Spleen (tissue), 11 donors: Measurements from ENCODE around the gene ATAD3B. TPM values are rescaled to one million over a fixed set of nuclear protein-coding genes. Genes with fewer than 3 reads are reported as not detected.
A peak's percentile ranks its signal among the peaks of the same experiment; 100 is the strongest.
"Not testable (repeated sequence)": the region's sequence is repeated elsewhere in the genome, so short reads cannot be mapped to it uniquely, and the experiment has no call there.

Experiments used
- DNase-seq: peaks from one replicate; pipeline ENCODE4 v3.0.0-alpha.2; 2020
- H3K27ac ChIP-seq, 8 donors: fragments of 200-600 bp; sonication (generic) in 7 of 8; 1 replicate in 4 of 8; 2 replicates in 4 of 8; pipeline versions ENCODE4 v1.5.0 to v1.8.0; 2016 to 2021; ENCODE audit warnings: inconsistent platforms in 4 of 8, mild to moderate bottlenecking in 4 of 8, moderate library complexity in 1 of 8
- H3K27me3 ChIP-seq, 7 donors: fragments of 200-600 bp; sonication (generic) in 6 of 7; replicated peaks in 1 of 7; 1 replicate in 4 of 7; 2 replicates in 3 of 7; pipeline versions ENCODE4 v1.5.0 to v1.8.0; 2016 to 2021; ENCODE audit warnings: inconsistent platforms in 3 of 7, mild to moderate bottlenecking in 1 of 7
- H3K36me3 ChIP-seq, 6 donors: fragments of 200-600 bp; sonication (generic) in 5 of 6; 1 replicate in 4 of 6; 2 replicates in 2 of 6; pipeline versions ENCODE4 v1.5.0 to v1.8.0; 2016 to 2021; ENCODE audit warnings: inconsistent platforms in 2 of 6
- H3K4me1 ChIP-seq, 6 donors: fragments of 200-600 bp; sonication (generic) in 5 of 6; 1 replicate in 3 of 6; 2 replicates in 3 of 6; pipeline versions ENCODE4 v1.5.0 to v1.8.0; 2016 to 2021; ENCODE audit warnings: inconsistent platforms in 3 of 6
- H3K4me3 ChIP-seq, 8 donors: fragments of 200-600 bp; sonication (generic) in 7 of 8; 1 replicate in 4 of 8; 2 replicates in 4 of 8; pipeline versions ENCODE4 v1.5.0 to v1.8.0; 2016 to 2021; ENCODE audit warnings: inconsistent platforms in 4 of 8, mild to moderate bottlenecking in 4 of 8, moderate library complexity in 2 of 8
- H3K9me3 ChIP-seq, 8 donors: fragments of 200-600 bp; sonication (generic) in 7 of 8; 1 replicate in 4 of 8; 2 replicates in 4 of 8; pipeline versions ENCODE4 v1.5.0 to v1.8.0; 2016 to 2021; ENCODE audit warnings: inconsistent platforms in 4 of 8
- CTCF ChIP-seq, 11 experiments: fragments of 200-600 bp in 7 of 11; fragments of 450-650 bp in 4 of 11; sonication (generic) in 4 of 11; IDR thresholded peaks in 8 of 11; conservative IDR thresholded peaks in 3 of 11; 1 replicate in 7 of 11; 2 replicates in 4 of 11; pipeline versions ENCODE4 v1.4.0 to v1.8.0; 2016 to 2021; ENCODE audit warnings: antibody characterized with exemption in 11 of 11, inconsistent platforms in 4 of 11, mild to moderate bottlenecking in 1 of 11
- POLR2A ChIP-seq, 3 donors: fragments of 450-650 bp; IDR thresholded peaks; one replicate each; pipeline ENCODE4 v1.5.1; 2017; ENCODE audit warnings: antibody characterized with exemption in 3 of 3, mild to moderate bottlenecking in 1 of 3
- POLR2AphosphoS5 ChIP-seq, 3 donors: sonication (generic); formaldehyde crosslinking; IDR thresholded peaks; one replicate each; pipeline ENCODE4 v1.5.1; 2017; ENCODE audit warnings: antibody characterized with exemption in 3 of 3
- WGBS, 5 donors: extraction: QIAGEN DNeasy Blood & Tissue Kit in 3 of 5; methylation state at CpG; one replicate each; pipeline versions ENCODE4 v1.1.5 to v1.1.7; 2013 to 2018; 5-methylcytosine and 5-hydroxymethylcytosine counted together
- intact Hi-C: fragments of 100-400 bp; cut with DNase I; formaldehyde crosslinking; loops from one replicate; pipeline ENCODE4 v1.15.0; 2023; ENCODE audit warnings: low total_unique reads
- polyA plus RNA-seq, 3 donors: library from polyadenylated mRNA; stranded (reverse); fragments of 200-250 nt; gene quantifications; one replicate each; pipeline ENCODE4 v1.2.1, GENCODE V29; 2013
- total RNA-seq, 7 donors: library from RNA; depleted of rRNA in 3 of 7; stranded (reverse); fragments of >200 nt in 3 of 7; fragmentation: NEBNext Ultra II Directional in 4 of 7; extraction: Animal tissue kit (Norgen Biotek cat#: 25700) in 4 of 7; gene quantifications; one replicate each; pipeline versions ENCODE4 v1.1.0 to v1.2.1, GENCODE V29; 2016 to 2021
- donor health status: healthy with polysubstance abuse.
- donor health status: DM: no; HTN: no; CAD: no; lungs with moderate emphysema.
- donor health status: DM: no; HTN: no; CAD: no.
- donor health status: Bipolar disorder and iron deficiency.
- donor health status: healthy.
- donor health status: DM: no; HTN: no; CAD: no.
- donor health status: DM: yes; HTN: yes; CAD: no.

The ATAD3B gene
- total and polyA plus RNA-seq, 10 donors: 11.5 to 62.3 (median 26.3) TPM

- Histone ChIP-seq H3K27ac (peak overlapping the region in 4 of 8 donors; percentile 18 to 71 (median 46)), H3K27me3 (peaks cover 0 to 36% (median 0%) of the 10 kb centered on the region in 7 donors), H3K9me3 (no peaks in the 10 kb centered on the region), H3K4me1 (peaks cover 0 to 11% (median 3%) of the 10 kb centered on the region in 6 donors), H3K4me3 (peak overlapping the region in 2 of 8 donors; percentile 5 to 53), H3K36me3 (no peaks in the 10 kb centered on the region)
- TF ChIP-seq CTCF (IDR thresholded peaks at IDR 0.05 in 8 of 11, conservative IDR thresholded peaks at IDR 0.05 in 3 of 11): no peak
- TF ChIP-seq POLR2AphosphoS5 (IDR thresholded peaks at IDR 0.05): no peak
- TF ChIP-seq POLR2A (IDR thresholded peaks at IDR 0.05): no peak
- intact Hi-C loops: no loop called here
- 59 to 82% (median 67%) methylated on average over 17 to 18 of the region's 18 CpGs for WGBS, 5 donors
- DNase-seq: no peak
Observed at GRCh38 chr1:1461721-1462317, 9.7 kb upstream of the ATAD3B start.

- intact Hi-C loops: no loop called here
- peak; percentile 65 to 71 (median 69) for TF ChIP-seq POLR2AphosphoS5 (IDR thresholded peaks at IDR 0.05)
- TF ChIP-seq CTCF (IDR thresholded peaks at IDR 0.05 in 8 of 11, conservative IDR thresholded peaks at IDR 0.05 in 3 of 11): no peak
- Histone ChIP-seq H3K27ac (peak overlapping the region in 4 of 8 donors; percentile 18 to 71 (median 46)), H3K27me3 (peaks cover 0 to 36% (median 0%) of the 10 kb centered on the region in 7 donors), H3K9me3 (no peaks in the 10 kb centered on the region), H3K4me1 (peaks cover 0 to 11% (median 3%) of the 10 kb centered on the region in 6 donors), H3K4me3 (peak overlapping the region in 3 of 8 donors; percentile 5 to 53 (median 17)), H3K36me3 (no peaks in the 10 kb centered on the region)
- WGBS, 5 donors: 44 to 70% (median 63%) methylated on average over 19 to 26 of the region's 26 CpGs
- no peak for DNase-seq
Observed at GRCh38 chr1:1462318-1462966, 9.1 kb upstream of the ATAD3B start.

GRCh38 chr1:1463312-1463711 is 8.3 kb upstream of the ATAD3B start:
- Histone ChIP-seq H3K9me3 (no peaks in the 10 kb centered on the region), H3K27ac (peak overlapping the region in 1 of 8 donors; percentile 71), H3K36me3 (no peaks in the 10 kb centered on the region), H3K4me1 (peaks cover 0 to 11% (median 3%) of the 10 kb centered on the region in 6 donors), H3K4me3 (peak overlapping the region in 1 of 8 donors; percentile 53), H3K27me3 (peaks cover 0 to 36% (median 0%) of the 10 kb centered on the region in 7 donors)
- no peak for DNase-seq
- 83 to 95% (median 89%) methylated on average over 7 of the region's 7 CpGs for WGBS, 5 donors
- intact Hi-C loops: no loop called here
- TF ChIP-seq POLR2A (IDR thresholded peaks at IDR 0.05): no peak
- no peak for TF ChIP-seq POLR2AphosphoS5 (IDR thresholded peaks at IDR 0.05)
- TF ChIP-seq CTCF (IDR thresholded peaks at IDR 0.05 in 8 of 11, conservative IDR thresholded peaks at IDR 0.05 in 3 of 11): no peak

- H3K27ac ChIP-seq, H3K27me3 ChIP-seq, H3K4me3 ChIP-seq, H3K9me3 ChIP-seq, intact Hi-C loops, H3K36me3 ChIP-seq, DNase-seq: not testable (repeated sequence)
- H3K4me1 ChIP-seq: peaks cover 0 to 24% (median 18%) of the 10 kb centered on the region in 6 donors
- 71 to 89% (median 85%) methylated on average over 26 to 40 of the region's 44 CpGs for WGBS, 5 donors
Observed at GRCh38 chr1:1468196-1468985, 3.2 kb upstream of the ATAD3B start.
